ENCODE data around the gene HOXC5.

DNA sequence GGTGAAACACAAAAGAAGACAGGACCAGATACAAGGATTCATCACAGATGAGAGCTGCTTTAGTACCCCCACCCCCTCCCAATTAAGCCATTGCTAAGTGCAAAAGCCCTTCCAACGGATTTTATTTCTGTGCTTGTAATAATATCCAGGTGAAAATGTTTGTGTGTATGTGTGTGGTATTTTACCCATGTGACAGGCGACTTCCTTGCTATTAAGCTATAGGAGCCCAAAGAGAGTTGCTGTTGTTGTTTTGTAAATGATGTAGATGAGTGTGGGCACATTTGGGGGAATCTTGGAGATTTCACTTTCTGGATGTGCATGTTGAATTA lies 17.6 kb downstream of the HOXC5 start:
- TF ChIP-seq, protein P1, sequence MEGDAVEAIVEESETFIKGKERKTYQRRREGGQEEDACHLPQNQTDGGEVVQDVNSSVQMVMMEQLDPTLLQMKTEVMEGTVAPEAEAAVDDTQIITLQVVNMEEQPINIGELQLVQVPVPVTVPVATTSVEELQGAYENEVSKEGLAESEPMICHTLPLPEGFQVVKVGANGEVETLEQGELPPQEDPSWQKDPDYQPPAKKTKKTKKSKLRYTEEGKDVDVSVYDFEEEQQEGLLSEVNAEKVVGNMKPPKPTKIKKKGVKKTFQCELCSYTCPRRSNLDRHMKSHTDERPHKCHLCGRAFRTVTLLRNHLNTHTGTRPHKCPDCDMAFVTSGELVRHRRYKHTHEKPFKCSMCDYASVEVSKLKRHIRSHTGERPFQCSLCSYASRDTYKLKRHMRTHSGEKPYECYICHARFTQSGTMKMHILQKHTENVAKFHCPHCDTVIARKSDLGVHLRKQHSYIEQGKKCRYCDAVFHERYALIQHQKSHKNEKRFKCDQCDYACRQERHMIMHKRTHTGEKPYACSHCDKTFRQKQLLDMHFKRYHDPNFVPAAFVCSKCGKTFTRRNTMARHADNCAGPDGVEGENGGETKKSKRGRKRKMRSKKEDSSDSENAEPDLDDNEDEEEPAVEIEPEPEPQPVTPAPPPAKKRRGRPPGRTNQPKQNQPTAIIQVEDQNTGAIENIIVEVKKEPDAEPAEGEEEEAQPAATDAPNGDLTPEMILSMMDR (IDR thresholded peaks at IDR 0.05), result no peak
- no peak for TF ChIP-seq POLR2A (IDR thresholded peaks at IDR 0.05)

Measured in testis (tissue), 2 donors.